NCI-H146 (cell line): ENCODE data around the gene RHBDF2.

Experiments used
- DNase-seq: peaks from one replicate; lab custom pipeline; 2025; lab: John Stamatoyannopoulos, UW

RHBDF2 gene

DNA sequence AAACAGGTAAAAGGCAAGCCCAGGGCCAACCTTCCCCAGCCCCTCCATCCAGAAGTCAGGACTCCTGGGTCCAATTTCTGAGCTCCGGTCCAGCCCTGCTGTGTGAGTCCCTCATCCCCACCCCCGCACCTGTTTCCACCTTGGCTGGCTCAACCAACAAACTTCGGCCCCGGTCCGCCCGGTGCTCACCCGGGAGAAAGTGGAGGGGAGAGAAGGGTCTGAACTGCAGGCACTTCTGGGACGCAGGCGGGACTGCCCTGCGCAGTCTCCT lies 541 bp downstream of the RHBDF2 start:
- DNase-seq, result no peak

- DNase-seq, result no peak
Observed at GRCh38 chr17:76500074-76500746, 1.0 kb downstream of the RHBDF2 start.

GRCh38 chr17:76499267-76499667 lies 2.0 kb downstream of the RHBDF2 start:
- DNase-seq, result no peak

DNA sequence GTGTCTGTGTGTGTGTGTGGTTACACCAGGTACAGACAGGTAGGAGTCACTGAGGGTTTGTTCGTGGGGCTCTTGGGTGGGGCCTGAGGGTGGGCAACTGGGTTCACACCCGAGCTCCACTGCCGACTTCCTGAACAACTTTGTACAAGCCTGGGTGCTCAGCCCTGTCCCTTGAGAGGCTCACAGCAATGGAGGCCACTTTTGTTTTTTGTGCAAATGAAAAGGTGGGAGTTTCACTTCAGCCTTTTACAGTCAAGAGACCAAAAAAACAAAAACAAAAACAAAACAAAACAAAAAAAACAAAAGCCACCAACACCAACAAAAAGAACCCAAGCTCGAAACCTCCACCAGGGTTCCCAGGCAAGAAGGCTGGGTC lies 2.4 kb downstream of the RHBDF2 start:
- DNase-seq, result no peak

DNA sequence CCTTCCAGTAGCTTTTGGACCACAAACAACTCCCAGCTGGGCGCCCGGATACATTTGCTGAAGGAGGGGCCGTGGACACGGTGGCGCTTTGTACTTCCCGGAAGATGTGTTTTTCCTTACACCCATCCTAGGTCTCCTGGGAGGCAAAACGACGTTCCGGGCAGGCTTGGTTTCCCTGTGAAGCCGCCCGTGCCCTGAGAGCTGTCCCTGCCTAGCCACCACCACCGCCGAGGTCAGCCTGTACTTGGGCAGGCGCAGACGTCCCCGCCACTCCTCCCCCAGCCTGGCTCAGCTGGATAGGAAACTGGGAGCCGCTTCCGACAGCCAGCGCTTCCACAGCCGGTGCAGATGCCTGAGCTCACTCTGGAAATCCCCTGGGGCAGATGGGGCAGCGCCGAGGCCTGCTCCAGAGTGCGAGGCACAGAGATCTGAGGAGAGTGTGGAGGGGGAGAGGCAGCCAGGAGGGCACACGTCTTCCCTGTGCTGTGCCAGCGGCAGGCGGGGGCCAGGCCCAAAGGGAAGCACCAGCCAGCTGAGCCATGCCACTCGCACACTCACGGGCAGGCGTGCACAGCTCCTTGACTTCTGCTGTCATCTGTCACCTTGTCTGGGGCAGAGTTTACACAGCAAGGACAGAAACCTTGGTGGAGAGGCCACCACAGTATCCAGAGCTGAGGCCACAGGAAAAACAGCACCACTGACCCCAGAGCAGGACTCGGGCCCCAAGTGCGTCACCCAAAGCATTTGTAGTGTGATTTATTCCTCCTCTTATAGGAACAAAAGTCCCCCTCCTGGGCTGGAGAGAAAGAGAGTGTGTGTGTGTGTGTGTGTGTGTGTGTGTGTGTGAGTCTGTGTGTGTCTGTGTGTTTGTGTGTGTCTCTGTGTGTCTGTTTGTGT lies 3.0 kb downstream of the RHBDF2 start:
- DNase-seq, result no peak

GRCh38 chr17:76497699-76497978 lies 3.6 kb downstream of the RHBDF2 start:
- no peak for DNase-seq

GRCh38 chr17:76496464-76496863 lies 4.8 kb downstream of the RHBDF2 start:
- DNase-seq, result no peak

- DNase-seq, result no peak
Observed at GRCh38 chr17:76495663-76496400, 5.4 kb downstream of the RHBDF2 start.

- DNase-seq, result no peak
Observed at GRCh38 chr17:76493505-76494167, 7.6 kb downstream of the RHBDF2 start.

DNA sequence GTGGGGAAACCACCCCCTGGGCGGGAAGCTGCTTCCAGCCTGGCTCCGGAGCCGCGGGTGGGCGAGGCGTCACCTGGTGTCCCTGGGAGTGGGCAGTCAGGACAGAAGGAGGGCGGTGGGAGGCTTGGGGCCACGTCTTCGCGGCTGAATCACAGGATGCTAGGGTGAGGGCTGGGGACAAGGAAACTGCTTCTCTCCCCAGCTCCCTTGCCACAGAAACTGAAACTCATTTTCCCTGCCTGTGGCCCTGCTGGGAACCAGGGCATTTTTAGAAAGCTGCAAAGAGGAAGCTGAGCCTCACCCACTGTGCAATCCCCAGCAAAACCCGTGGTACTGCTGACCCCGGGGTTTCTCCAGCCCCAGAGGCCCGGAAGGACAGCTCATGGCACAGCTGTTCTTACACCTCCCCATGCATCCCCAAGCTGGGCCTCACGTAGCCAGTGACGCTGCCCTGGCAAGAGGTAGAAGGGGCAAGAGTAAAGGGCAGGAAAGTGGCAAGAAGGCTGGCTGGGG lies 8.2 kb downstream of the RHBDF2 start:
- peak; percentile 53 for DNase-seq

GRCh38 chr17:76492123-76492988 lies 8.9 kb downstream of the RHBDF2 start:
- peak; percentile 49 for DNase-seq

DNA sequence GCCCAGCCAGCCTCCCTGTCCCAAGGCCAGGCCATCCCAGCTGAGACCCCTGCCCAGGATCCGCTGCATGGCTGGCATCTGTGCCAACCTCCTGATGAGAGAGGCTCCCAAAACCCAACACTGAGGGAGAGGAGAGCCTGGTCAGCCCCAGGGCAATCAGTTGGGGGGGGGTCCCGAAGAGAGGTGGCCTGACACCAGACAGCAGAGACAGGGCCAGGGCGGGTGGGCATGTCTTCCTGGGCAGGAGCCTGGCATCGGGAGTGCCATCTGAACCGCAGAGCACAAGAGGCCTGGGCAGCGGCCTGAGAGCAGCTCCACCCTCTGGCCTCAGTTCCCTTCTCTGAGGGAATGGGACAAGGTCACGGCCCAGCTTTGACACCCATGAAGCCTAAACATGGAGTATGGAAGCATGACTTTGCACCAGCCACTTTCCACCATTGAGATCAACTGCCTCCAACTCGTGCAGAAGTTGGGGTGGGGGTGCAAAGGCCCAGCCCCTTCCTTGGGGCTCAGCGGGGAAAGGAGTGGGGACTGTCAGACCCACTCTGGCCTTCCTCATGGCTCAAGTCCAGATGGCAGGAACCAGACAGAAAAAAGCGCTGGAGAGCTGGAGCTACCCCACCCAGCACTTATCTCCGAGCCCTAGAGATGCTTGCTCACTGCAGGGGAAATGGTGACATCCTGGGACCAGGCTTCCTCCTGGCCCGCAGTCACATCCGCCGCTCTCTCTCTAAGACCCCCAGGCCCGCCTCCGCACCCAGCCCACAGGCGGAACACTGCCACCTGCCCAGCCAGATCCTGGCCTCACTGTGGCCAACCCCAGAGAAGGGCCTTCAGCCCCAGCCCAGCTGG lies 9.7 kb downstream of the RHBDF2 start:
- no peak for DNase-seq

- no peak for DNase-seq
Observed at GRCh38 chr17:76490112-76490710, 11.0 kb downstream of the RHBDF2 start.

- DNase-seq, result no peak
Observed at GRCh38 chr17:76487451-76488192, 13.6 kb downstream of the RHBDF2 start.

DNA sequence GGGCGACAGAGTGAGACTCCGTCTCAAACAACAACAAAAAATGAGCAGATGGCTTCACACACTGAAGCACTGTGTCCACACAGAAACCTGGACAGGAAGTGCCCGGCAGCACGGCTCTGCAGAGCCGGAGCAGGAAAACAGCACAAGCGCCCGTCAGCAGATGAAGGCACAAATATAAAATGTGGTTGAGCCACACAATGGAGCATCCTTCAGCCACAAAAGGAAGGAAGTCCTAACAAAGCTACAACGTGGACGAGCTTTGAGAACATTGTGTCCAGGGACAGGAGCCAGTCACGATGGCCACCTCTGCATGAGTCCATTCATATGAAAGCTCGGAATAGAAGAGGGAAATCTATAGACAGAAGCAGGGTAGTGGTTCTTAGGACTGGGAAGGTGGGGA lies 15.7 kb downstream of the RHBDF2 start:
- peak; percentile 50 for DNase-seq

GRCh38 chr17:76484228-76484725 lies 16.9 kb downstream of the RHBDF2 start:
- DNase-seq, result no peak

GRCh38 chr17:76481071-76481655 lies 20.1 kb downstream of the RHBDF2 start:
- DNase-seq, result no peak

DNA sequence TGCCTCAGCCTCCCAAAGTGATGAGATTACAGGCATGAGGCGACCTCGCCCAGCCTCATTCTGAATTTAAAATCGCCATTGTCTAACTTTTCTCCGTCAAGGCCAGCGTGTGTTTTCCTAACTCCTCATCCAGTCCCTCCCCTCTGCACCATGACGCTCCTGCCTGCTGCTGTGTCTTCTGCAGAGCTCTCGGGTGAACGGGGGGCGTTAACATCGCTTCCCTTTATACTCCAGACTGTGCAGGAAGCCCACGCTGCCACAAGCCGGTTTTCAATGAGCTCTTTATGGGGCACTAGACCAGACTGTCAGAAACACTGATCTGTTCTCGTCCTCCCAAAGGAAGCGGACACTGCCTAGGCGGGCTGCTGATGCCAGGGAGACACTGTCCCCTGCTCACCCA lies 20.6 kb downstream of the RHBDF2 start:
- DNase-seq, result no peak

GRCh38 chr17:76479515-76480060 lies 21.6 kb downstream of the RHBDF2 start:
- no peak for DNase-seq
